ENCODE results near the gene TSHZ3. TPM values are rescaled to one million over a fixed set of nuclear protein-coding genes. Genes with fewer than 3 reads are reported as not detected.

Gene TSHZ3
- total and polyA plus RNA-seq, 2 of the 8 experiments (the other 6 are each of a cell fraction or from before 2014, with no cell fraction given): 3.1 to 12.3 TPM

DNA sequence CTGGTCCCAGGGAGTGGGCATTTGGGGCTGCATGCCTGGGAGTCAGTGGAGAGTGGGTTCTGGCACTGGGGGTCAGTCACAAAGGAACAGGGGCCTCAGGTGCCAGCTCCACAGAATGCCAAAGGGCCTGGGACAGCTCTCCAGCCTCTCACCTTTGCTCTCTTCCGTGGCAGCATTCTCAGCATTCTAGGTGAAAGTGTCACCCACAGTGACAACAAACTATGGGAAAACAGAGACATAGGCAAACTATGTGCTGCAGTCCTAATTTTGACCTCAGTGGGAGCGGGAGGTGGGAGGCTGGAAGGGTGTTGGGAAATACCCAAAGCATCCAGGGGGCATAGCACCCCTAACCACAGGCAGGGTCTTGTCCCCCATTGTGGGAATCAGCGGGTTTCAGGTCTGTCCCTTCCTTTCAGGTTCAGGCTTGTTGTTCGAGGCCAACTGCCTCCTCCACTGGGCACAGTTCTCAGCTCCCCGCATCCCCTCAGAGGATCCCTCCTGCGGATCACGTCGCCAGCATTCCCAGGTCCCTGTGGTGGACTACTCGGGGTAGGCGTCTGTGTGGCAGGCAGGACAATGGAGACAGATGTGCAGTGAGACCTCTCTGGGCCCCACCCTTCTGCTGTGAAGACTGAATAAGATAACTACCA lies 52.4 kb downstream of the TSHZ3 start (continued):
- TF ChIP-seq TAF7 (optimal IDR thresholded peaks at IDR 0.05; ENCODE audit: borderline replicate concordance, low read depth, low read length) (no peak), POLR2A (IDR thresholded peaks at IDR 0.05; ENCODE audit: control extremely low read depth in 1 of 2, low read depth in 2 of 2, low read length in 2 of 2) (no peak), JUN (IDR thresholded peaks at IDR 0.05; ENCODE audit: low read depth, low read length) (no peak), CBX5 (IDR thresholded peaks at IDR 0.05; ENCODE audit: low read depth, low read length) (no peak), BACH1 (IDR thresholded peaks at IDR 0.05; ENCODE audit: low read length) (no peak)
- TF ChIP-seq, protein P1, sequence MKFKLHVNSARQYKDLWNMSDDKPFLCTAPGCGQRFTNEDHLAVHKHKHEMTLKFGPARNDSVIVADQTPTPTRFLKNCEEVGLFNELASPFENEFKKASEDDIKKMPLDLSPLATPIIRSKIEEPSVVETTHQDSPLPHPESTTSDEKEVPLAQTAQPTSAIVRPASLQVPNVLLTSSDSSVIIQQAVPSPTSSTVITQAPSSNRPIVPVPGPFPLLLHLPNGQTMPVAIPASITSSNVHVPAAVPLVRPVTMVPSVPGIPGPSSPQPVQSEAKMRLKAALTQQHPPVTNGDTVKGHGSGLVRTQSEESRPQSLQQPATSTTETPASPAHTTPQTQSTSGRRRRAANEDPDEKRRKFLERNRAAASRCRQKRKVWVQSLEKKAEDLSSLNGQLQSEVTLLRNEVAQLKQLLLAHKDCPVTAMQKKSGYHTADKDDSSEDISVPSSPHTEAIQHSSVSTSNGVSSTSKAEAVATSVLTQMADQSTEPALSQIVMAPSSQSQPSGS (IDR thresholded peaks at IDR 0.05; ENCODE audit: low read length): no peak
- TF ChIP-seq, protein P2, sequence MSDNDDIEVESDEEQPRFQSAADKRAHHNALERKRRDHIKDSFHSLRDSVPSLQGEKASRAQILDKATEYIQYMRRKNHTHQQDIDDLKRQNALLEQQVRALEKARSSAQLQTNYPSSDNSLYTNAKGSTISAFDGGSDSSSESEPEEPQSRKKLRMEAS (IDR thresholded peaks at IDR 0.05): no peak
